ENCODE measurements around the gene RASL11A.
"Not testable (repeated sequence)": the region's sequence is repeated elsewhere in the genome, so short reads cannot be mapped to it uniquely, and the experiment has no call there.

Gene RASL11A, protein sequence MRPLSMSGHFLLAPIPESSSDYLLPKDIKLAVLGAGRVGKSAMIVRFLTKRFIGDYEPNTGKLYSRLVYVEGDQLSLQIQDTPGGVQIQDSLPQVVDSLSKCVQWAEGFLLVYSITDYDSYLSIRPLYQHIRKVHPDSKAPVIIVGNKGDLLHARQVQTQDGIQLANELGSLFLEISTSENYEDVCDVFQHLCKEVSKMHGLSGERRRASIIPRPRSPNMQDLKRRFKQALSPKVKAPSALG

DNA sequence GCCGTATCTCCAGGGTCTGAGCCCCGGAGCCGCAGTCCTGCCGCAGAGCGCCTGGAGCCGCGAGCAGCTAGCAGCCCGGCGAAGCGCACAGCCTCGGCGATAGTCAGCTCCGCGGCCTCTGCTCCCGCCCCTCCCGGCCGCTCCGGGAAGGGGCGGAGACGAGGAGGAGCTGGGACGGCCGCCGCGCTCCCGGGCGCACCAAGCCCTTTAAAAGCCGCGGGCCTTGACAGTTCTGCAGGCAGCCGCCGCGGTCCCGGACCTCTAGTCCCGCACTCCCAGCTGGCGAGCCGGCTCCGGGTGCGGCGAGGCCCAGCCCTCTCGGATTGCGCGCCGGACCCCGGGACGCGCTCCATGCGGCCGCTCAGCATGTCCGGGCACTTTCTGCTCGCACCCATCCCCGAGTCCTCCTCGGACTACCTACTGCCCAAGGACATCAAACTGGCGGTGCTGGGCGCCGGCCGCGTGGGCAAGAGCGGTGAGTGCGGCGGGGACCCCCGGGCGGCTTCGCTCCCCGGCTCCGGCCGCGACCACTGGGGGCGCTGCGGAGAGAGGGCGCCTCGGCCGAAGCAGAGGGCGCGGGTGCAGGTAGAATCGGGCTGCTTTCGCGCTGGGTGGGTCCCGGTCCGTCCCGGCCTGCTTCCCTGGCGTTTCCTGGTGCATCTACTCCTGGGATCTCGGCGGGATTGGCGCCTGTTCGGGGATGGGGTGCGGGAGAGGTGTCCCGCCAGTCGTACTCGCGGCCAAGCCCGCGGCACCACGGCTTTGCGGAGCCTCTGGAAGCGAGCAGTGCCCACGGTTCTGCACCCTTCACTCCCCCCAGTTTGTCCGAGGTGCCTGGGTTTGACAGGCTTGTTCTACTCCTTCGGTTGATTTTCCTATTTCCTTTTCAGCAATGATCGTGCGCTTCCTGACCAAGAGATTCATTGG lies at the start of gene RASL11A:
Gene RASL11A, plus strand, starts transcription at position 237 of the 927 bp plus-strand sequence. Its CDS starts 115 bp downstream, at position 352.
- in situ Hi-C loops (cut with MboI; ENCODE audit: low sequenced_read_pairs), result no loop called here

DNA sequence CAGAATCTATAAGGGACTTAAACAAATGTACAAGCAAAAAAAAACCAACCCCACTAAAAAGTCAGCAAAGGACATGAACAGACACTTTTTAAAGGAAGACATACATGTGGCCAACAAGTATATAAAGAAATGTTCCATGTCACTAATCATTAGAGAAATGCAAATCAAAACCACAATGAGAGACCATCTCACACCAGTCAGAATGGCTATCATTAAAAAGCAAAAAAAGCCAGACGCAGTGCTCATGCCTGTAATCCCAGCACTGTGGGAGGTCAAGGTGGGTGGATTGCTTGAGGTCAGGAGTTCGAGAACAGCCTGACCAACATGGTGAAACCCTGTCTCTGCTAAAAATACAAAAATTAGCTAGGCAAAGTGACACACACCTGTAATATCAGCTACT lies 48.5 kb upstream of the RASL11A start:
- in situ Hi-C loops (cut with MboI; ENCODE audit: low sequenced_read_pairs), result not testable (repeated sequence)

DNA sequence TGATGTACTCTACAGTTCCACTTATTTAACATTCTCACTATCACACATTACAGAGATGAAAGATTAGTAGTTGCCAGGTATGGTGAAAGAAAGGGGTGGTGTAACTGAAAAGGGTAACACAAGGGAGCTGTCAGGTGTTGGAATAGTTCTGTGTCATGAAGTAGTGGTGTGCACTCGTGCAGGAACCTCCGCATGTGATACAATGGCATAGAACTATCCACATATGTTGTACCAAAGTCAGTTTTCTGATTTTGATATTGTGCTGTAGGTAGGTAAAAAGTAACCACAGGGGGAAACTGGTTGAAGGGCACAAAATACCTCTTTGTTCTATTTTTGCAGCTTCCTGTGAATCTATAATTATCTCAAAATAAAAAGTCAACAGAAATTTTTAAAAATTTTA lies 43.6 kb upstream of the RASL11A start:
- in situ Hi-C loops (cut with MboI; ENCODE audit: low sequenced_read_pairs), result no loop called here

DNA sequence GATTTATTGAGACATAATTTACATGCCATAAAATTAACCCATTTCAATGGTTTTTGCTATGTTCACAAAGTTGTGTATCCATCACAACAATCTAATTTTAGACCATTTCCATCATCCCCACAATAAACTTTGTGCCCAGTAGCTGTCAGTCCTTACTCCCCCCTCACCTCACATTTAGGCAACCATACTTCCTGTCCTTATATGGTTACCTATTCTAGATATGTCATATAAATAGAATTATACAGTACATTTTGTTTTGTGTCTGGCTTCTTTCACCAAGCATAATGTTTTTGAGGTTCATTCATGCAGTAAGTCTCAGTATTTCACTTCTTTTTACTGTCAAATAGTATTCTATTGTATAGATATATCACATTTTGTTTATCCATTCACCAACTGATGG lies 42.5 kb upstream of the RASL11A start:
- in situ Hi-C loops (cut with MboI; ENCODE audit: low sequenced_read_pairs), result no loop called here

DNA sequence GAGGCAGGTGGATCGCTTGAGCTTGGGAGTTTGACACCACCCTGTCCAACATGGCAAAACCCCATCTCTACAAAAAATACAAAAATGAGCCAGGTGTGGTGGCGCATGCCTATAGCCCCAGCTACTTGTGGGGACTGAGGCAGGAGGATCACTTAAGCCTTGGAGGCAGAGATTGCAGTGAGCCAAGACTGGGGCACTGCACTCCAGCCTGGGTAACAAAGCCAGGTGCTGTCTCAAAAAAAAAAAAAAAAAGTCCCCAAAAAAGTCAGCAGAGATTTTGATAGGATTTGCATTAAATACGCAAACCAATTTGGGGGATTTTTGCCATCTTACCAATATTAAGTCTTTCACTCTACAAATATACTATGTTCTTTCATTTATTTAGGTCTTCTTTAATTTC lies 41.0 kb upstream of the RASL11A start:
- in situ Hi-C loops (cut with MboI; ENCODE audit: low sequenced_read_pairs), result no loop called here

DNA sequence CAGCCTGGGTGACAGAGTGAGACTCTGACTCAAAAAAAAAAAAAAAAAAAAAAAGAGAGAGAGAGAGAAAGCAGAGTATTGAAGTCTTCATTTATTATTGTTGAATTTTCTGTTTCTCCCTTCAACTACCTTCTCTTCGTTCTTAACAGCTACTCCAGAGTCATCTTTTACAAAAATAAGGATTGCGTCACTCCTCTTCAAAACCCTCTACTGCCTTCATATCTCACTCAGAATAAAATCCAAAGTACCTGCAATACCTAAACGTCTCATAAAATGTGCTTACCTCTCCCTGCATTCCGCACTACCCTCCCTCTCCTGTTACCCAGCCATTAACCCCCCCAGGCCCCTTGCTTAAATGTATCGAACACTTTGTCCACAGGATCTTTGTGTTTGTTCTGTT lies 36.7 kb upstream of the RASL11A start:
- in situ Hi-C loops (cut with MboI; ENCODE audit: low sequenced_read_pairs), result no loop called here

DNA sequence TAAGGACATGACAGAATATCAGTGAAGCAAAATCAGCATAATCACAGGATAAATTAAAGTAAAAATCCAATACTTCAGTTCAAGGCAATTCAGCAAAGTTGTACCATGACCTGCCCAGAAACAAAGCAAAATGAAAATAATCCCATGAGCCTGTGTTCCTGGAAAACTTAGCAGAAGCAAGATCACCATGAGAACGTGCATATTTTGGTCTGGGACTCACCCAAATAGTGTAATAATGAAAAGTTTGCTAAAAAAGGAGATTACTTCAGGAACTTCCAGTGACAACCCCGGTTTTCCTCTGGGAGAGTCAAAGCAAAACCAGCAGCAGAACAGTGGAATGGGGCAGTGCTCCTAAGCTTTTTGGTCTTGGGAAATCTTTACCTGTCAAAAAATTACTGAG lies 34.2 kb upstream of the RASL11A start:
- in situ Hi-C loops (cut with MboI; ENCODE audit: low sequenced_read_pairs), result no loop called here

DNA sequence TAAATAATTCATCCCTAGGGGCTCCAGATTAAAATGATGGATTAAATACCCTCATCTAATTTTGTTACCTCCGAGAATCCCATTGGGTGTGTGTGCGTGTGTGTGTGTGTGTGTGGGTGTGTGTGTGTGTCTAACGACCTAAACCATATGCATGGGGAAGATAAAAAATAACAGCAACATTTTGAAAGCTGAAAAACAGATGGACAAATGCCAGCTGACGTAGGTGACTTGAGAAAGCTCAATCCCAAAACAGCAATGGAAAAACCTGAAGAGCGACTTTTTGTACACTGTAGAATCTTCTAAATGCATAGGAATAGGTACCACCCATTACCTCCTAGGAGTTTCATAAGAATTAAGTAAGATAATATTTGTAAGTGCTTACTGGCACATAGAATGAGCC lies 27.9 kb upstream of the RASL11A start:
- in situ Hi-C loops (cut with MboI; ENCODE audit: low sequenced_read_pairs), result no loop called here

DNA sequence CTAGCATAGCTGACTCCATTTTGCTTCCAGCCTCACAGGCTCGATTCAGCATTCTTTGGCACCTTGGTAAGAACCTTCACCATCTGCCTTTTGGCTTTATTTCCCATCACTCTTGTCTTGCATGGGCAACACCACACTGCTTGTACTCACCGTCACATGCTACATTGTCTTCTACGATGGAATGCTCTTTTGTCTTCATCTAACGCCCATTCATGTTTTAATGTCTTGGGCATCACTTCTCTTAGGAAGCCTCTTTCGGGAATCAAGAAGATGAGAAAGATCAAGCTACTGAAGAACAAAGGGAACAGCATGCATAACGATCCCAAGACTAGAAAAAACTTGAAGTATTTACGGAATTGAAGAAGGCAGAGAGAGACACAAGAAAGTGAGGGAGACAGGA lies 25.0 kb upstream of the RASL11A start:
- in situ Hi-C loops (cut with MboI; ENCODE audit: low sequenced_read_pairs), result no loop called here

DNA sequence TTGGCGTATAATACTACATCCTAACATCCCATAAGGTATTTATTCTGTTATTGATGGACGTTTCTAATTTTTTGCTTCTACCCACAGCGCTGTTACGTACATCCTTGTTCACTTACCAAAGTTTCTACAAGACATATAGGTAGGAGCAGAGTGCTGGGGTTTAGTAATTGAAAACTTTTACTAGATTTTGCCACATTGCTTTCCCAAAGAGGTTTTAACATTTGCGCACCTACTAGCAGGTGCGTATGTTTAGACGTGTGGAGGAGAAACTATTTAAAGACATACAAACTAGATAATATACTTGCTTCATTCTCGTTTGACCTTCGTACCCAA lies 19.8 kb upstream of the RASL11A start:
- in situ Hi-C loops (cut with MboI; ENCODE audit: low sequenced_read_pairs), result no loop called here

DNA sequence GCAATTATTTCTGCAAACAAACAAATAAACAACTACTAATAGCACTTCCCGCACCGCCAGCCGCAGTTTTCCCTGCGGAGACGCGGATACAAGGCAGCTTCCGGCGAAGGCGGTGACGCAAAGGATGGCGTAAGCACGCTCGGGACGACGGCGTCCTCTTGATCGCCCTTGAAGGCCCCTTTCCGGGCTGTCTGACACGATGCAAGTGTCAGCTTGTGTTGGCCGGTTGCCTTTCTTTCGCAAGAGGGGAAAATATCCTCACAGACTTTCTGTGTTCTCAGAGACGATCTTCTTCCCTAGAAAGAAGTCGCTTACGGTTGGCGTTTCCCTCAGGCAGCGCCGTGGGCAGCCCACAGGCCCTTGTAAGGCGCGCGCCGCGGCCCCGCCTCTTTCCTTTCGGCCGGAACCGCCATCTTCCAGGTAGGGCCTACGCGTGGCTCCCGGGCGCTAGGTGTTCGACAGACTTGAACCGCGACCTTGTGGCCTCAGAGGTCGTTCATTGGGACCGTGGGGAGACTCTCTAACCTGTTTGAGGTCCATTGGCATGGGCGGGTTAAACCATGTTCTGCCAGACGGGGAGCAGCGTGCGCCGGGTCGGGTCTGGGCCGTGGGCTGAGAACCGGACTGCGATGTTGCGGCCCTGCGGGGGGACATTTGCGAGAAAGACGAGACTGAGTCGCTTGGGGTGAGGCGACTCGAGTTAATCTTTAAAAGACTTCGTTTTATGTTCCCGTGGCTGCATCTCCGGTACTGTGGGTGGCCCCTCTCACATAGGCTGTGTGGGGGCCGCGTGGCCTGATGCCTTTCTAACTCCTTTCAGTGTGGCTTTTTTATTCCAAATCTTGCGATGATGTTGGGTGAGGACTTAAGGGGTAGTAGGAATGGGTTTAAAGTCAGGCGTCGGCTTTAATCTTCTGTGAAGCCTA lies 19.2 kb upstream of the RASL11A start, which contains the start of gene RPL21:
Gene RPL21, plus strand, starts transcription at position 393 of the 926 bp plus-strand sequence. CDS start 2,219 bp downstream, outside the sequence.
- in situ Hi-C loops (cut with MboI; ENCODE audit: low sequenced_read_pairs), result no loop called here

DNA sequence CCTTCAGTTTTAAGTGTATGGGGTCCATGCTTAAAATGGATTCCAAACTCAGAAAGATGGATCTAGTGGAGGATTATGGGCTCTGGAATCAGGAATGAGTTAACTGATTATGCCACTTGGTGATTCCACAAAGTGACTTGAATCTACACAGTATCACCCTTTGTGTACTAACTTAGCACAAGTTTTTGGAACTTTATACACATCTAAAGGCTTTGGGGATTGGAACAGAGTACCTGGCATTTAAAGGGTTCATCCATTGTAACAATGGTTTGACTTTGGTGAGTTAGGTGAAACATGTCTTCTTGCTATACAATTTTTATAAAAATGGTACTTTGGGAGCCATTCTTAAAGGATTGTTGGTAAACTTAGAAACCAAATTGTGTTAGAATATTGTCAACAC lies 18.2 kb upstream of the RASL11A start:
- in situ Hi-C loops (cut with MboI; ENCODE audit: low sequenced_read_pairs), result no loop called here

DNA sequence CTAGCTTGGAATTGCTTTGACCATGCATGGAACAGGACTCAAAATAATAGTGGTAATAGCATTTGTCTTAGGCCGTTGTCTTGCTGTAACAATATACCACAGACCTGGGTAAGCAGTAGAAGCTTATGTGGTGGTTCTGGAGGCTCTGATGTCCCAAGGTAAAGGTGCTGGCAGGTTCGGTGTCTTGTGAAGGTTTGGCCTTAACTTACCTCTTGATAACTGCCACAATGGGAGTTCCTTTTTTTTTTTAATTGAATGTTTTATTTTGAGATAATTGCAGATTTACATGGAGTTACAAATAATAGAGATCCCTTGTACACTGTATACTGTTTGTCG lies 13.4 kb upstream of the RASL11A start:
- in situ Hi-C loops (cut with MboI; ENCODE audit: low sequenced_read_pairs), result no loop called here

DNA sequence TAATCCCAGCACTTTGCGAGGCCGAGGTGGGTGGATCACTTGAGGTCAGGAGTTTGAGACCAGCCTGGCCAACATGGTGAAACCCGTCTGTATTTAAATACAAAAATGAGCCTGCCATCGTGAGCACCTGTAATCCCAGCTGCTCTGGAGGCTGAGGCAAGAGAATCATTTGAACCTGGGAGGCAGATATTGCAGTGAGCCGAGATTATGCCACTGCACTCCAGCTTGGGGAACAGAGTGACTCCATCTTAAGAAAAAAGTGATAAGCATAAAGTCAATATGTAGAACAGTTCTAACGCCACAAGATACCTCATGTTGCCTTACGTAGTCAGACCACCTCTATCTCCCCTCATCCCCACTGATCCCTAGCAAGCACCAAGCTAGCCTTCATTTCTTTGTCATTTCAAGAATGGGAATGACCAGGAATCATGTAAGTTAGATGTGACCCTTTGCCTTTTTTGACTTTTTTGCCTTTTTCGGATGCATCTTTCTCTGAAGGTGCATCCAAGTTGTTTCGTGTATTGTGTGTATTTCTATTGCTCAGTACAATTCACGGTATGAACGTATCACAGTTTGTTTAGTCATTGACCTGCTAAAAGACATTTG lies 12.9 kb upstream of the RASL11A start:
- in situ Hi-C loops (cut with MboI; ENCODE audit: low sequenced_read_pairs), result no loop called here

DNA sequence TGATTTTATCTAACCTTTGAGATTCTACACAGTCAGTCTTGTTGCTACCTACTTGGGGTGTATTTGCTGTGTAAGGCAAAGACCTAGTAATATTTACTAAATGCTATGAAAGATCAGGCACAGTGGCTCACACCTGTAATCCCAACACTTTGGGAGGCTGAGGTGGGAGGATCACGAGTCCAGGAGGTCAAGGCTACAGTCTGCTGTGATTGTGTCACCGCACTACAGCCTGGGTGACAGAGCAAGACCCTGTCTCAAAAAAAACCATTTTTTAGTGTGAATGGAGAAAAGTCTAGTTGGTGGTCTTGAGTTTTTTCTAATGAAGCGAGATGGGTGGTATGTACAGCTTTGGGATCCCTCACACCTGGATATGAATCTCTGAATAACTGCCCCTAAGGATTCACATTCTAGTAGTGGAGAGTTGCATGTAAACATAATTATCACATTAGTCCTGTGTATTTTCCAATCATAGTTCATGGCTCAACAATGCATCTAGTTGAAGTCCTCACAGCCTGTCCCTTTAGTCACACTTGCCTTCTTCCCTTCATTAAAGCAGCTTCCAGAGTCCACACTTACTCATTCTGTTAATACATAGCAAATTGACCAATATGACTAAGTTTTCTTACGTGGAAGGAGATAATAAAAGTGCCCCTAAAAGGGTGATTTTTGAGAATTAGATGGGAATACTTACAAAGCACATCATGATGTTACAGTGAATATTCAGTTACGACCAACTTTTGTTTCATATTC lies 11.8 kb upstream of the RASL11A start:
- in situ Hi-C loops (cut with MboI; ENCODE audit: low sequenced_read_pairs), result no loop called here

DNA sequence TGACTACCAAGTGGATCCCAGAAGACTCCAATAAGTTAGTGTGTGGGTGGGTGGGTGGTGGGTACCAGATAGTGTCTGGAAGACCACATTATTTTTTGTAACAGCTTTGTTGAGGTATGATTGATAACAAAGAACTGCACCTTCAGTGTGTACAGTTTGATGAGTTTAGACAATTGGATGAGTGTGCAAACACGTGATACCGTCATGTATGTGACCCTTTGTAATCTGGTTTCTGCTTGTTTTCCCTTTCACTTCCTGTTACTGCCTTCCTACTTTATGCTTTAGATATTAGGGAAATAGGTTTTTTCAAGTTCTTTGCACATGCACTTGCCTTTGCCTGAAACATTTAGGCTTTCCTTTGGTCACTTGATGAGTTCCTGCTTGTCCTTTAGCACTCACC lies 10.8 kb upstream of the RASL11A start:
- in situ Hi-C loops (cut with MboI; ENCODE audit: low sequenced_read_pairs), result no loop called here

DNA sequence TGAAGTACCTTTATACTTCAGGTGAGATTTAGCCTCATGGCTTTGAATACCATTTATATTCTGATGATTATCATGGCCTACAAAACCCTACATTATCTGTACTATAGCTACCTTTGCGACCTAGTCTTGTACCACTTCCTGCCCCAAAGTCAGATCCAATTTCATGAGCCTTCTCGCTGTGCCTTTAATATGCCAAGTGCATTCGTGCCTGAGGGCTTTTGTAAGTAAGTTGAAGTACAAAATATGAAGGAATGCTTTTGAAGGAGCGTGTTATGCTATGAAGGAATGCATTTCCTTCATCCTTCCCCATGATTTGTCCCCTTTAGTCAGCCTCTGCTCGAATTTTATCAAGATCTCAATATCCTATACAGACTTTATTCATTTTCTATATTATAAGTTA lies 9.2 kb upstream of the RASL11A start:
- in situ Hi-C loops (cut with MboI; ENCODE audit: low sequenced_read_pairs), result no loop called here

DNA sequence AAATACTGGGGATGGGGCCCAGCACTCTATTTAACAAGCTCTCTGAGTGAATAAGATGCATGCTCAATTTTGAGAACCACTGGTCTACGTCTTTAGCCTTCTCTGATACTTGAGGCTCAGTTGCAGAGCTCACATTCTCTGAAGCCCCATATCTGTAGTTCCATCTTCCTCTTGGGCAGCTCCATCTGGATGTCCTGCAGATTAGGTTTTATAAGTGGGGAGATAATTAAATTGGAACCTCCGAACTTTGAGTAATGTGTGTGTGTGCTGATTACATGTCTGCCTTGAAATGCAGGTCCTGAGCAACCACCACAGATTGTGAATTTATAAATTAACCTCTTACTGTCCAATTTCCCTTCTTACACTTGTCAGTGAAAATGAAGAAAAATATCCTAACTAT lies 7.2 kb upstream of the RASL11A start:
- in situ Hi-C loops (cut with MboI; ENCODE audit: low sequenced_read_pairs), result no loop called here

DNA sequence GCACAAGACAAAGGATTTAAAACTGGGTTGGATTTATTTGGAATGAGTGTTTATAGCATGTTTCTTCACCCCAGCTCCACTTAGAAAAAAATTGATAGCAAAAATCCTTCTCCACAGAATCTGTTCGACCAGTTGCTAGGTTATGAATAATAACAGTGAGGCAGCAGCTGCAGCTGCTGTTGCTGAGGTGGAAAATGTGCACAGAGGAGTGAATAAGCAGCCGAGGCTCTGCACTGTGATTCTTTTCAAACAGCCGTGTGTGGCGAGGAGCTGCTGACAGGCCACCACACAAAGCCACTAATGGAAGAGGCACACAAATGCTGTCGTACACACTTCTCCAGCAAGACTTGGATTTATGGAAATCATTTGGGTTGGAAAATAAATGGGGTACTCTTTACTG lies 6.4 kb upstream of the RASL11A start:
- in situ Hi-C loops (cut with MboI; ENCODE audit: low sequenced_read_pairs), result no loop called here

DNA sequence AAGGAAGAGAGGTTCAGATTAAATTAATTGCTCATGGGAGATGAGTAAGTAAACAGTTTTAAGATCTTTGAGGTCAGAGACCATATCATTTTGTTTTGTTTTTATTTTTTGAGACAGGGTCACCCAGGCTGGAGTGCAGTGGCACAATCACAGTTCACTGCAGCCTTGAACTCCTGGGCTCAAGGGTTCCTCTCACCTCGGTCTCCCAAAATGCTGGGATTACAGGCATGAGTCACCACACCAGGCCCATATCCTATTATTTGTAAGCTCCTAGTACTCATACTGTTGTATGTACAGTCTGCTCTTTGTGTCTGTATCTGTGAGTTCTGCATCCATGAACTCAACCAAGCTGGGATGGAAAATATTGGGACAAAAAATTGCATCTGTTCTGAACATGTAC lies 6.0 kb upstream of the RASL11A start:
- in situ Hi-C loops (cut with MboI; ENCODE audit: low sequenced_read_pairs), result no loop called here

Data from HL-60/S4 (cell line).